ACC112 (cell line): ENCODE data around the gene BIVM.

ENCODE experiments used
- H2AFZ ChIP-seq: fragments of 200-600 bp; sonication (generic); one replicate; pipeline ENCODE4 v1.6.0; 2017; ENCODE audit warnings: antibody characterized with exemption, low read length; ENCODE audit not compliant: unreplicated experiment
- H3K27ac ChIP-seq: fragments of 200-600 bp; sonication (generic); 2 replicates; pipeline ENCODE4 v1.5.1; 2014; ENCODE audit warnings: low read depth, mild to moderate bottlenecking, antibody characterized with exemption, low read length, moderate library complexity
- H3K27me3 ChIP-seq: fragments of 200-600 bp; sonication (generic); 2 replicates; pipeline ENCODE4 v1.6.1; 2014; ENCODE audit warnings: mild to moderate bottlenecking, antibody characterized with exemption, low read length, moderate library complexity, mixed read lengths; ENCODE audit not compliant: insufficient read depth
- H3K36me3 ChIP-seq: fragments of 200-600 bp; sonication (generic); 2 replicates; pipeline ENCODE4 v1.6.1; 2016; ENCODE audit warnings: mild to moderate bottlenecking, antibody characterized with exemption, low read length, moderate library complexity, mixed read lengths; ENCODE audit not compliant: insufficient read depth
- H3K4me1 ChIP-seq: fragments of 200-600 bp; sonication (generic); one replicate; pipeline ENCODE4 v1.6.1; 2016; ENCODE audit warnings: low read length, mixed read lengths; ENCODE audit not compliant: insufficient read depth, unreplicated experiment, control insufficient read depth
- H3K4me3 ChIP-seq: fragments of 200-600 bp; sonication (generic); 2 replicates; pipeline ENCODE4 v1.5.1; 2014; ENCODE audit warnings: mild to moderate bottlenecking, low read depth, low read length
- H3K79me2 ChIP-seq: fragments of 200-600 bp; sonication (generic); one replicate; pipeline ENCODE4 v1.6.0; 2016; ENCODE audit warnings: low read length; ENCODE audit not compliant: control insufficient read depth, unreplicated experiment, insufficient read depth

The BIVM gene

GRCh38 chr13:102788683-102789082, 10.2 kb upstream of the BIVM start:
- 0 out of 2 replicates have a peak, but pooled peaks cover 4% of the 10 kb centered on the region for H3K36me3 ChIP-seq
- no peak overlapping the region for H3K27ac ChIP-seq
- no peak overlapping the region for H2AFZ ChIP-seq
- no peaks in the 10 kb centered on the region for H3K27me3 ChIP-seq
- H3K79me2 ChIP-seq, result no peaks in the 10 kb centered on the region
- H3K4me3 ChIP-seq, result no peak overlapping the region
- H3K4me1 ChIP-seq, result no peaks in the 10 kb centered on the region

DNA sequence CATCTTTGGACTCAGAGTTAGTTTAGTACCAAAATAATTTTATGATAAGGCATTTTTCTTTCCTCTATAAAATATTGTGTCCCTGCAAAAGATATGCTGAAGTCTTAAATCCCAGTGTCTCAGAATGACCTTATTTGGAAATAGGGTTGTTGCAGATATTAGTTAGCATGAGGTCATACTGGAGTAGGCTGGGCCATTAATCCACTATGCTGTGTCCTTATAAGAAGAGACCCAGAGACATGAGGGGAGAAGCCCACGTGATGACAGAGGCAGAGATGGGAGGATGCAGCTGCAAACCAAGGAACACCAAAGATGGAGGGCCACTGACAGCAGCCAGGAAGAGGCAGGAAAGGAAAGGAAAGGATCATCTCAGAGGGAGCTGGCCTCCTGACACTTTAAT, 6.5 kb upstream of the BIVM start:
- Histone ChIP-seq H3K79me2 (no peaks in the 10 kb centered on the region), H3K27ac (no peak overlapping the region), H3K36me3 (no peaks in the 10 kb centered on the region), H3K4me3 (no peak overlapping the region), H3K4me1 (peaks cover 3% of the 10 kb centered on the region), H2AFZ (no peak overlapping the region), H3K27me3 (no peaks in the 10 kb centered on the region)

DNA sequence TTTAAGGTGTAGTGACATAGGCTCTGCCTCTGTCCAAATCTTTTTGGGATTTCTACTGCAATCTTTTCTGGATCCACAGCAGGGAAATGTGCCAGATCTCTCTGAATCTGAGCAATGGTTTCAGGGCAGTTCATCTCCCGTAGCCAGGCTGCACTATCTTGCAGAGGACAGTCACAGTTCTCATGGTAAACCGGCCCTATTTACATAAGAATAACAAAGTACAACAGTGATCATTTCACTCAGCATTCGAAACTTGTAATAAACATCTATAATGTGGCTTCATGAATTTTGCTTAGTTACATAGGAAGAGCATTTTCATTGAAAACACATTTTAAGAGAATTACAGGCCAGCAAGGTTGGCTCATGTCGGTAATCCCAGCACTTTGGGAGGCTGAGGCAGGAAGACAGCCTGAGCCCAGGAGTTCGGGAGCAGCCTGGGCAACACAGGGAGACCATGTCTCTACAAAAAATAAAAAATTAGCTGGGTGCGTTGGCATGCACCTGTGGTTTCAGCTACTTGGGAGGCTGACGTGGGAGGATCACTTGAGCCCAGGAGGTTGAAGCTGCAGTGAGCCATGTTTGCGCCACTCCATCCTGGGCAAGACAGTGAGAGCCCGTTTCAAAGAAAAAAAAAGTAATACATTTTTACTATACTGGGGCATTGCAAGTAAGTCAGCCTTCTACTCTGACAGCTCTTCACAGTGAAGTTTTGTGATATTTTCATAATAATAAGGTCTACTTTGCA, 5.1 kb upstream of the BIVM start:
- Histone ChIP-seq H3K4me3 (no peak overlapping the region), H3K36me3 (no peaks in the 10 kb centered on the region), H3K27ac (no peak overlapping the region)

DNA sequence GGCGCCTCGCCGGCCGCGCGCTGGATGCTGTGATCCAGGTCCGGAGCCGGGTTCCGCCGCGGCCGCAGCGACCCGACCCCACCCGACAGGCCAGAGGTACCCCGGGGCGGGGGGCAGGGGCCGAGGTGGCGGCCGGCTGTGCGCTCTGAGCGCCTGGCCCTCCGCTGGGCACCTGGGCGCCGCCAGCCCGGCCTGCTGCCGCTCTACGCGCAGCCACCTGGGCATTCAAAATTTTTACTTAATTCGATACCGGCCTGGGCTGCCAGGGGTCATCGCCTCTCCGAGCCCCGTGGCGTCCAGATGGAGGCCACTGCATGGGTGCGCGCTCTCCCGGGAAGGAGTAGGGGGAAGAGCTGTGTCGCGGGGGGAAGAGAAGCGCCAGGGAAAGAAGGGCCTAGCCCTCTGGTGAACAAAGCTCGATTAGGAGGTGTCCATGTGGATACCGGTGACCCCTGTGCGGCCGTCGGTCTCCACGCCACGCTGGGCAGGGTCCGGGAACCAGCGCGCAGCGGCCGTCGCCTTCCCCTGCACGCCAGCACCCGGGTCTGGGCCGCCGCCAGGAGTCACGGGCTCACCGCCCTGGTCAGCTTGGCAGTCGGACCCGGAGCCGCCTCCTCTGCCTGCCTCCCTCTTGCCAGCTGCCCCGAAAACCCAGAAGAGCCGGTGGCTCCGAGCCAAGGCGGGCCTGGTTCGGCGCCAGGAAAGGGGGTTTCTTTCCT, 666 bp downstream of the BIVM start:
- no peaks in the 10 kb centered on the region for H3K27me3 ChIP-seq
- H3K79me2 ChIP-seq, result peaks cover 54% of the 10 kb centered on the region
- peaks cover 11% of the 10 kb centered on the region for H3K4me1 ChIP-seq
- H2AFZ ChIP-seq, result peak overlapping the region; percentile 58
- no peaks in the 10 kb centered on the region for H3K36me3 ChIP-seq
- peak overlapping the region; percentile 89 for H3K4me3 ChIP-seq
- H3K27ac ChIP-seq, result peak overlapping the region; percentile 21

More for the DNA sequence above, 5.1 kb upstream of the BIVM start:
- Histone ChIP-seq H3K79me2 (peaks cover 10% of the 10 kb centered on the region), H3K4me1 (peaks cover 3% of the 10 kb centered on the region), H3K27me3 (no peaks in the 10 kb centered on the region), H2AFZ (no peak overlapping the region)

GRCh38 chr13:102800145-102801041, 1.5 kb downstream of the BIVM start:
- peak overlapping the region; percentile 21 for H3K27ac ChIP-seq
- no peaks in the 10 kb centered on the region; the same call in 1 of the 2 replicates for H3K36me3 ChIP-seq
- H3K4me3 ChIP-seq, result peak overlapping the region; percentile 89
- peak overlapping the region; percentile 98 for H2AFZ ChIP-seq
- peaks cover 57% of the 10 kb centered on the region for H3K79me2 ChIP-seq
- H3K27me3 ChIP-seq, result no peaks in the 10 kb centered on the region
- peaks cover 11% of the 10 kb centered on the region for H3K4me1 ChIP-seq

DNA sequence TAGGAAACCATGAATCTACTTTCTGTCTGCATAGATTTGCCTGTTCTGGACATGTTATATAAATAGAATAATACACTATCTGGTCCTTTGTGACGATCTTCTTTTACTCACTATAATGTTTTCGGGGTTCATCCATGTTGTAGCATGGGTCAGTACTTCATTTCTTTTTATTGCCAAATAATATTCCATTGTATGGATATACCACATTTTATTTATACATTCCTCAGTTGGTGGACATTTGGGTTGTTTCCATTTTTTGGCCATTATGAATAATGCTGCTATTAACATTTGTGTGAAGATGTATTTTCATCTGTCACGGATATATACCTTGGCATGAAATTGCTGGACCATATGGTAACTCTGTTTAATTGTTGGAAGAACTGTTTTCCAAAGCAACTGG, 6.8 kb downstream of the BIVM start:
- Histone ChIP-seq H3K79me2 (peaks cover 51% of the 10 kb centered on the region), H3K27me3 (no peaks in the 10 kb centered on the region), H3K4me1 (peaks cover 8% of the 10 kb centered on the region), H3K4me3 (no peak overlapping the region), H3K27ac (no peak overlapping the region), H2AFZ (no peak overlapping the region), H3K36me3 (peaks cover 19% of the 10 kb centered on the region)

DNA sequence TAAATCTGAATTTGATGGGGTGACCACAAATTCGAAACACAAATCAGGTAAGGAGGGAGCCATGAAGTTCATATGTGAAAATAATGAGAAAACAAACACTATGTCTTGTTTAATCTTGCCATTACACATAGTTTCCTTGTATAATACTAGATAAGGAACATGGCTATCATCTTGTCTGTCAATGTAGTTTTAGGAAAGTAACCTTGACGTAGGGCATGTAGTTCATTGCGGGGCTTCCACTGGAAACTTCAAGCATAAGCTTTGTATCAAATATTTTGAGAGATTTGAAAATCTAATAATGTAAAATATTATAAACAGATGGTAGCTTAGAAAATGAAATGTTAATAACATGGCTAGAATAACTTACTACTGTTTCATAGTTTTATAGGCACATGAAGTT, 8.8 kb downstream of the BIVM start:
- Histone ChIP-seq H3K27ac (no peak overlapping the region), H3K79me2 (peaks cover 44% of the 10 kb centered on the region), H3K27me3 (no peaks in the 10 kb centered on the region), H3K4me1 (peaks cover 3% of the 10 kb centered on the region), H3K4me3 (no peak overlapping the region), H3K36me3 (peaks cover 26% of the 10 kb centered on the region), H2AFZ (no peak overlapping the region)

DNA sequence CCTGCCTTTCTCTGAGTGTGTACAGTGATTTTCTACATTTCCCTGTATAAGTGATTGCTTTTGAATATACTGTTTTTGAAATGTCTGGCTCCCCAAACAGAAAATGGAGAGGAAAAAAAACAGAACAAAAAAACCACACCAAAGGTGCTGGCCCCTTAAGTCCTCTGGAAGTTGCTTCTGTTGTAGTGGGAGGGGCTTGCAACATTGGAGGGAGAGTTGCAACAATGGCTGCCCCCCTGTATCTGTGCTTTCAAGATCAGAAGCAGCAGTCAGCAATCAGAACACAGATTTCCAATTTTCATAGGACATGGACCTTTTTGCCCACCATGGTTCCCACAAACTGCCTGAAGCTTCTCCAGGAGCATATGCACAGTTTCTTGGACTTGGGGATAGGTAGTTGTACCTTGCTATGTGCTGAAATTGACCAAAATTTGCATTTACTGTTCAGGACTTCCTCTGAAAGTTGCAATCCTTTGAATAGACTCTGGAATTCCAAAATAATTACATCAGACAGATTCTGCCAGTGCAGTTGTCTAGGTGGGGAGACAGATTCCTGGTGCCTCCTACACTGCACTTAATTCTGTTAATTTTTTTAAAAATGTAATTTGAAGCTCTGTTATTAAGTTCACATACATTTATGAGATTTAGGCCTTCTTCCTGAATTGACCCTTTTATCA, 13.8 kb downstream of the BIVM start:
- Histone ChIP-seq H3K4me1 (peaks cover 8% of the 10 kb centered on the region), H3K79me2 (peaks cover 32% of the 10 kb centered on the region), H3K36me3 (peaks cover 28% of the 10 kb centered on the region), H3K4me3 (peak overlapping the region; percentile 17; the same call in 1 of the 2 replicates), H3K27me3 (no peaks in the 10 kb centered on the region), H3K27ac (no peak overlapping the region), H2AFZ (peak overlapping the region; percentile 44)

DNA sequence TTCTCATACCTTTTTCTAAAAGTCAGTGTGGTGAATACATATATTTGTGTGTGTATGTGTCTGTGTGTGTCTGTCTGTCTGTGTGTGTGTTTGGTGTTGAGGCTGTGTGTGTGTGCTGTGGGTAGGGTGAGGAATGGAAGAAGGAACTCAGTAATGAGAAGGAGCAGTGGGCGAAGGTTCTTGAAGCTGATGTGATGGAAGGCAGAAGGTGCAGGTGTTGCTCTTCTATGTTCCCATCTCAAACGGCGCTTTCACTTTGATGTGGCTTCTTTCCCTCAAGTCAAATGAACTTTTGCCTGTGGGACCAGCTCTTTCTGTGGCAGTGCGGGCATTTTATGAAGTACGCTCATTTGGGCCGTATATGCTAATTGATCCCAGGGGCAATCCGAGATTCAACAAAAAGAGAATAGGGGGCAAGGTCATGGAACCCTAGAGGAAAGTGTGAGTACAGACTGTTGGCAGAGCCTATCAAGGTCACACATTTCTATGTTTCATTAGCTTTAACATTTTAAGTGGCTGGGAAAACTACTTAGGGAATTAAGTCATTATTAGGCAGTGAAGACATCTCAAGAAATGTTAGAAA, 15.2 kb downstream of the BIVM start:
- H3K79me2 ChIP-seq, result peaks cover 25% of the 10 kb centered on the region
- no peak overlapping the region for H3K4me3 ChIP-seq
- peaks cover 27% of the 10 kb centered on the region for H3K36me3 ChIP-seq
- H3K27me3 ChIP-seq, result no peaks in the 10 kb centered on the region
- no peak overlapping the region for H2AFZ ChIP-seq
- H3K27ac ChIP-seq, result no peak overlapping the region
- peaks cover 8% of the 10 kb centered on the region for H3K4me1 ChIP-seq

DNA sequence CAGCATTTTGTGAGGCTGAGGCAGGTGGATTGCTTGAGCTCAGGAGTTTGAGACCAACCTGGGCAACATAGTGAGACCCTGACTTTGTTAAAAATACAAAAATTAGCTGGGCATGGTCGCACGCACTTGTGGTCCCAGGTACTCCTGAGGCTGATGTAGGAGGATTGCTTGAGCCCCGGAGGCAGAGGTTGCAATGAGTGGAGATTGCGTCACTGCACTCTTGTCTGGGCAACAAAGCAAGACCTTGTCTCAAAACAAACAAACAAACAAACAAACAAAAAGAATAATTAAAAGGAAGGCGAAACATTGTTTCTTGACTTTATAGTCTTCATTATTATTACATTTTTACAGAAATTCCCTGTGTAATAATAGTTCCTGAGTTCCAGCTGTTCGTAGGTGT, 15.9 kb downstream of the BIVM start:
- Histone ChIP-seq H3K4me3 (no peak overlapping the region), H3K27ac (no peak overlapping the region), H3K36me3 (peaks cover 23% of the 10 kb centered on the region), H3K79me2 (peaks cover 25% of the 10 kb centered on the region), H3K4me1 (peaks cover 8% of the 10 kb centered on the region), H2AFZ (no peak overlapping the region), H3K27me3 (no peaks in the 10 kb centered on the region)
